Liver (tissue), 3 donors: ENCODE data around the gene SPATA31E1.

Source experiments
- CTCF ChIP-seq: fragments of 150-350 bp; IDR thresholded peaks from 2 replicates; pipeline ENCODE4 v1.5.1; 2017; ENCODE audit warnings: improper control_type of control experiment, low read depth, low read length; ENCODE audit not compliant: missing input control
- FOXA1 ChIP-seq: IDR thresholded peaks from 2 replicates; pipeline ENCODE4 v1.6.1; 2016; ENCODE audit warnings: antibody characterized with exemption
- HNF4G ChIP-seq: IDR thresholded peaks from 2 replicates; pipeline ENCODE4 v1.6.1; 2016; ENCODE audit warnings: antibody characterized with exemption
- JUND ChIP-seq, 2 donors: IDR thresholded peaks; 2 replicates each; pipeline ENCODE4 v1.6.1; 2016; ENCODE audit warnings: antibody characterized with exemption in 2 of 2
- MAX ChIP-seq: IDR thresholded peaks from 2 replicates; pipeline ENCODE4 v1.6.1; 2016; ENCODE audit warnings: antibody characterized with exemption
- NR2F2 ChIP-seq: IDR thresholded peaks from 2 replicates; pipeline ENCODE4 v1.6.1; 2016; ENCODE audit warnings: antibody characterized with exemption
- RAD21 ChIP-seq, 2 donors: IDR thresholded peaks; 2 replicates each; pipeline ENCODE4 v1.6.1; 2016; ENCODE audit warnings: antibody characterized with exemption in 2 of 2, mild to moderate bottlenecking in 2 of 2
- REST ChIP-seq: IDR thresholded peaks from 2 replicates; pipeline ENCODE4 v1.6.1; 2016; ENCODE audit warnings: antibody characterized with exemption, mild to moderate bottlenecking
- SP1 ChIP-seq: IDR thresholded peaks from 2 replicates; pipeline ENCODE4 v1.6.1; 2018; ENCODE audit warnings: antibody characterized with exemption, mild to moderate bottlenecking
- ZBTB33 ChIP-seq: IDR thresholded peaks from 2 replicates; pipeline ENCODE4 v1.6.1; 2016; ENCODE audit warnings: antibody characterized with exemption
- donor health status: healthy.
- donor health status: healthy.

GRCh38 chr9:87873607-87874303, 8.9 kb upstream of the SPATA31E1 start:
- TF ChIP-seq CTCF = no peak
- TF ChIP-seq JUND (IDR thresholded peaks at IDR 0.05) = no peak
- TF ChIP-seq REST = no peak
- no peak for TF ChIP-seq NR2F2
- no peak for TF ChIP-seq FOXA1
- TF ChIP-seq MAX = no peak
- TF ChIP-seq SP1 = no peak
- TF ChIP-seq RAD21 (IDR thresholded peaks at IDR 0.05) = no peak
- no peak for TF ChIP-seq HNF4G
- TF ChIP-seq ZBTB33 = no peak
